ENCODE measurements around the gene CCDC171.

Gene CCDC171

DNA sequence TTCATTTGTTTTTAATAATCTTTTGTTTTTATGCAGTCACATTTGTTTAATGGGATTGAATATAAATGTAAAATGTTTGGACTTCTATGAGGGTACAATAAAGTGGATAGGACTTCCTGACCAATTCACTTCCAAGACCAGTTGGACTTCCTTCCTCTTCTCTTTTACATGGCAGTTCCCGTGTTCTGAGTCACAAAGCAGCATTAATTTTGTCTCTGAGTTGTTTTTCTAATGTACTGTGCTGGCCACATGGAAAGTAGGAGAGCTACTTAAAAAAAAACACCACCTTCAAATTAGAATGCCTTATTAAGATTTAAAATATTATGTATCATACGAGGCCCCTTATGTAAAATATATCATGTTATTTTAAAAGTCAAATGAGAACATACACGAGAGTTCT, 87.3 kb downstream of the CCDC171 start:
- TF ChIP-seq, protein P1, sequence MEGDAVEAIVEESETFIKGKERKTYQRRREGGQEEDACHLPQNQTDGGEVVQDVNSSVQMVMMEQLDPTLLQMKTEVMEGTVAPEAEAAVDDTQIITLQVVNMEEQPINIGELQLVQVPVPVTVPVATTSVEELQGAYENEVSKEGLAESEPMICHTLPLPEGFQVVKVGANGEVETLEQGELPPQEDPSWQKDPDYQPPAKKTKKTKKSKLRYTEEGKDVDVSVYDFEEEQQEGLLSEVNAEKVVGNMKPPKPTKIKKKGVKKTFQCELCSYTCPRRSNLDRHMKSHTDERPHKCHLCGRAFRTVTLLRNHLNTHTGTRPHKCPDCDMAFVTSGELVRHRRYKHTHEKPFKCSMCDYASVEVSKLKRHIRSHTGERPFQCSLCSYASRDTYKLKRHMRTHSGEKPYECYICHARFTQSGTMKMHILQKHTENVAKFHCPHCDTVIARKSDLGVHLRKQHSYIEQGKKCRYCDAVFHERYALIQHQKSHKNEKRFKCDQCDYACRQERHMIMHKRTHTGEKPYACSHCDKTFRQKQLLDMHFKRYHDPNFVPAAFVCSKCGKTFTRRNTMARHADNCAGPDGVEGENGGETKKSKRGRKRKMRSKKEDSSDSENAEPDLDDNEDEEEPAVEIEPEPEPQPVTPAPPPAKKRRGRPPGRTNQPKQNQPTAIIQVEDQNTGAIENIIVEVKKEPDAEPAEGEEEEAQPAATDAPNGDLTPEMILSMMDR (IDR thresholded peaks at IDR 0.05; ENCODE audit: control insufficient read depth, extremely low read depth, insufficient read depth), result no peak
- no peak for DNase-seq (ENCODE audit: low read depth)

DNA sequence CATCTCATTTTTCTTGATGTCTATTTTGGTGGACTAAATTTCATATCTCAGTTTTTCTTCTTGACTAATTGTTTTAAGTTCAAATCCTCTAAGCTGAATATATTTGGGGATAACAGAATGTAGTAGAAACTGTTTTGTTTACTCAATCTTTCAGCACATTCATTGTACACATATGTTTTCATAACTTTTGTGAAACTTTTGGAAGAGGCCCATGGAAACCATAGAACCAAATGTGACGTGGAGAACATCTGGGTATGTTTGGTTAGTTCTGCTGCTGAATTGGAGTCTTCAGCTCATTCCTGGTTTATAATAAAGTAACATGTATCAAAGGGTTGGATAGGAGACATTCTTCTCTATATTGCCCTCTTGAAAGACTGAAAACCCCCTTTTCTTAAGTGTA, 88.4 kb downstream of the CCDC171 start:
- DNase-seq (ENCODE audit: low read depth), result no peak
- TF ChIP-seq, protein P1 (IDR thresholded peaks at IDR 0.05; ENCODE audit: control insufficient read depth, extremely low read depth, insufficient read depth), result no peak
- H3K4me3 ChIP-seq (ENCODE audit: low read depth, low read length), result no peak overlapping the region

More for the DNA sequence above, 87.3 kb downstream of the CCDC171 start:
- no peak overlapping the region for H3K4me3 ChIP-seq (ENCODE audit: low read depth, low read length)

DNA sequence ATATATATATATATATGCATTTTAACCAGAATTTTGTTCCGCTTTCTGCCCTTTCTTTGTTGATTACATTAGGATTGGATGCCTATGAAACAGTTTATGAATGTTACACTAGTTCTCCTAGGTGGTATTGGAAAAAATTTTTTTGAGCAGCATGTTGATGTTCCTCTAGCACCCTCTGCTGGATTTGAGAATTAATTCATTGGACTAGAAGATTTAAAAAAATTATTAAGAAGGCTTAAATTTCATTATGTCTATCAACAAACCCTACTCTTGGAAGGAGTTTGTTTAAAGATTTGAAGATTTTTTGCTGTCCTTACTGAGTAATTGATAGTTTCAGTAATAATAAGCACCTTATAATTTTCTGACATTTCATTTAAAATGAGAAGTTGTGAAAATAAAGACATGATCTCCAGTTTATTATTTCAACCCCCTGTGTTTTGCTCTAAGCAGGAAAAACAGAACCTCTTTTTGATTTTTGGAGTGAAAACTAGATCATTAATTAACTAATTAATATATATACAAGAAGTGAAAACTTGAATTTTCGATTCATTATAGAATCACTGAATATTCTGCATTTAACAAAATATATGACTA, 89.6 kb downstream of the CCDC171 start:
- no peak for DNase-seq (ENCODE audit: low read depth)
- TF ChIP-seq, protein P1 (IDR thresholded peaks at IDR 0.05; ENCODE audit: control insufficient read depth, extremely low read depth, insufficient read depth), result peak; percentile 41
- no peak overlapping the region for H3K4me3 ChIP-seq (ENCODE audit: low read depth, low read length)

DNA sequence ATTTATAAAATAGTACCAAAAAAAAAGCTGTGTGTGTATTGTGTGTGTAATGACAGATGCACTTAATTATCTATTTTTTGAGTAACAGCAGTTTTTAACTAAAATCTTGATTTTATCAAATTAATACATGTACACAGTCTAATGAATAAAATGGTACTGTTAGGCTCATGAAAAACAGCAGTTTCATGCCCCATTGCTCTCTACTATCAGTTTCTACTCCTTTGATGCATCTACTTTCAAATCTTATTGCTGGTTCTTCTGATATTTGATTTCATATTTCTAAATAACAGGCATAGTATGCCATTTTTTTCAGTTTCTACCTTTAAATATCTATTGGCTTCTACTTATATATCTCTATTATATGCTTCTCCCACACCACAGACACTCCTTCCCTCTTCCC, 117.4 kb downstream of the CCDC171 start:
- H3K4me3 ChIP-seq (ENCODE audit: low read depth, low read length), result no peak overlapping the region
- TF ChIP-seq, protein P1 (IDR thresholded peaks at IDR 0.05; ENCODE audit: control insufficient read depth, extremely low read depth, insufficient read depth), result no peak
- no peak for DNase-seq (ENCODE audit: low read depth)

DNA sequence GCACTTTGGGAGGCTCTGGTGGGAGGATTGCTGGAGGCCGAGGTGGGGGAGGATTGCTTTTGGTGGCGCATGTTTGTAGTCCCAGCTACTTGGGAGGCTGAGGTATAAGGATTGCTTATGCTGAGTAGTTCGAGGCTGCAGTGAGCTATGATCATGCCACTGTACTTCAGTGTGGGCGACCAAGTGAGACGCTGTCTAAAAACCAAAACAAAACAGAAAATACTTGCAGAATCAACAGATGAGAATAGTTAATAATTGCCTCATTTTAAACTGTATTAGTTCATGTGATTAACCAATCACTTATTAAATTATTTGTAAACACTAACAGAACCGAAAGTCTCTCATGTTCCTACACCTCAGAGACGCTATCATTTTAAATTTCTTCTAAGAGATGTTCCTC, 118.1 kb downstream of the CCDC171 start:
- no peak overlapping the region for H3K4me3 ChIP-seq (ENCODE audit: low read depth, low read length)
- no peak for DNase-seq (ENCODE audit: low read depth)

DNA sequence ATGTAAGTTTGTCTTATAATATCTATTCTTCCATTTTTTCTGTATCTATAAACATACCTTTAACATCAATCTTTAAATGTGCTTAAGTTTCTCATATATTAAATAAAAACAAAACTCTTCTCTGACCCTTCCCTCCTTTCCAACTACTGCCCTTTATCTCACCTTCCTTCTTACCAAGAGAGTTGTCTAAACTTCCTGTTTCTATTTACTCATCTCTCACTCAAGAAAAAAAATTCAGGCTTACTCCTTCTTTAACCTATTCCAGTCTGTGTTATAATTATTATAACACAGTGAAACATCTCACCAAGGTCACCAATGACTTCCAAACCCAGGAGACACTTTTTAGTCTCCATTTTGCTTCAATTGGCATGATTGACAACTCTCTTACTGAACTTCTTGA, 140.9 kb downstream of the CCDC171 start:
- TF ChIP-seq, protein P1 (IDR thresholded peaks at IDR 0.05; ENCODE audit: control insufficient read depth, extremely low read depth, insufficient read depth), result no peak
- H3K4me3 ChIP-seq (ENCODE audit: low read depth, low read length), result no peak overlapping the region
- DNase-seq (ENCODE audit: low read depth), result no peak

More for the DNA sequence above, 118.1 kb downstream of the CCDC171 start:
- TF ChIP-seq, protein P1 (IDR thresholded peaks at IDR 0.05; ENCODE audit: control insufficient read depth, extremely low read depth, insufficient read depth), result no peak

DNA sequence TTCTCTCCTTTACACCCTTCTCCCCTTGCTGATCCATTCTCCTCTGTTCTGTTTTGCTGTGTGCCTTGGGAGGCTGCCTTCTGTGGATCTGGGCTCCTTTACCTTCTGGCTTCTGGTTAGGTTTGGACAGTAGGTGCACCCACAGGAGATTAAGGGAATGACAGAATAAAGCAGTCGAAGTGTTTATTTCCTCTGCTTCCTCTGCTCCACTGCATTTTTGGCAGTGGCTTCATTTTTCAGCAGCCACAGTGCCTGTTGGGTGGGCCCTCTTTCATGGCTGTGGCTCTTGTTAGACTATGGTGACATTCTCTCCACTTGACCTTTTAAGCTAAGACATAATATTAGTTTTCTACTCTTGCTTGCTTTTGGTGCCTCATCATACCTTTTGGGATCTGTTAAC, 144.1 kb downstream of the CCDC171 start:
- no peak for DNase-seq (ENCODE audit: low read depth)
- TF ChIP-seq, protein P1 (IDR thresholded peaks at IDR 0.05; ENCODE audit: control insufficient read depth, extremely low read depth, insufficient read depth), result no peak
- no peak overlapping the region for H3K4me3 ChIP-seq (ENCODE audit: low read depth, low read length)
